ES-I3 (cell line): Measurements from ENCODE around the gene ST7.

ENCODE experiments used
- H3K36me3 ChIP-seq: 2 replicates; pipeline ENCODE4 v1.6.1; 2013; ENCODE audit warnings: mild to moderate bottlenecking, low read length, control low read depth, moderate library complexity; ENCODE audit not compliant: insufficient read depth
- H3K4me1 ChIP-seq: 2 replicates; pipeline ENCODE4 v1.6.1; 2013; ENCODE audit warnings: mild to moderate bottlenecking, control low read depth, low read length; ENCODE audit not compliant: insufficient read depth
- H3K9ac ChIP-seq: 2 replicates; pipeline ENCODE4 v1.6.1; 2013; ENCODE audit warnings: low read depth, mild to moderate bottlenecking, low read length, moderate library complexity
- H3K9me3 ChIP-seq: 2 replicates; pipeline ENCODE4 v1.6.1; 2013; ENCODE audit warnings: mild to moderate bottlenecking, low read length, moderate library complexity; ENCODE audit not compliant: control insufficient read depth, insufficient read depth

Gene ST7, protein sequence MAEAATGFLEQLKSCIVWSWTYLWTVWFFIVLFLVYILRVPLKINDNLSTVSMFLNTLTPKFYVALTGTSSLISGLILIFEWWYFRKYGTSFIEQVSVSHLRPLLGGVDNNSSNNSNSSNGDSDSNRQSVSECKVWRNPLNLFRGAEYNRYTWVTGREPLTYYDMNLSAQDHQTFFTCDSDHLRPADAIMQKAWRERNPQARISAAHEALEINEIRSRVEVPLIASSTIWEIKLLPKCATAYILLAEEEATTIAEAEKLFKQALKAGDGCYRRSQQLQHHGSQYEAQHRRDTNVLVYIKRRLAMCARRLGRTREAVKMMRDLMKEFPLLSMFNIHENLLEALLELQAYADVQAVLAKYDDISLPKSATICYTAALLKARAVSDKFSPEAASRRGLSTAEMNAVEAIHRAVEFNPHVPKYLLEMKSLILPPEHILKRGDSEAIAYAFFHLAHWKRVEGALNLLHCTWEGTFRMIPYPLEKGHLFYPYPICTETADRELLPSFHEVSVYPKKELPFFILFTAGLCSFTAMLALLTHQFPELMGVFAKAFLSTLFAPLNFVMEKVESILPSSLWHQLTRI

DNA sequence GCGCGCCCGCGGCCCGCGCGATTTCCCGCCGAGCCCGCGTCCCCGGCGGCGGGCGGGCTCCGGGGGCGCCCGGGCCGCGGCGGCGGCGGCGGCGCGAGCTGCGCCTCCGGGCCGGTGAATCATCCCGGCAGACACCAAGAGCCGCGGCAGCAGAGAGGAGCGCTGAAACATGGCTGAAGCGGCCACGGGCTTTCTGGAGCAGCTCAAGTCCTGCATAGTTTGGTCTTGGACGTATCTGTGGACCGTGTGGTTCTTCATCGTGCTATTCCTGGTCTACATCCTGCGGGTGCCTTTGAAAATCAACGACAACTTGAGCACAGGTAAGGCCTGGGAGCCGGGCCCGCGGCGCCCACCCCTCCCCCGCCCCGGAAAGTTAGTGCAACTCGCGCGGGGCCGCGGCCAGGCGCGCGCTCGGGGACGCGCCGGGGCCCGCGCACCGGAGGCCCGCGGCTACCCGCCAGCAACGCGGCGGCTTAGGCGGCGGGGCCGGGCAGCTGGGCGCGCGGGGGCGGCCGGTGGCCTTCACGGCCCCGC, at the start of gene ST7:
ST7 (plus strand) TSS at position 130 of the 534 bp plus-strand sequence; CDS start at position 170, 40 bp downstream.
- peak within 1 kb of the TSS; percentile 88 for H3K9ac ChIP-seq
- no peaks in the 10 kb centered on the region for H3K4me1 ChIP-seq
- no peaks in the 10 kb centered on the region for H3K9me3 ChIP-seq
- H3K36me3 ChIP-seq = no peaks in the 10 kb centered on the region

DNA sequence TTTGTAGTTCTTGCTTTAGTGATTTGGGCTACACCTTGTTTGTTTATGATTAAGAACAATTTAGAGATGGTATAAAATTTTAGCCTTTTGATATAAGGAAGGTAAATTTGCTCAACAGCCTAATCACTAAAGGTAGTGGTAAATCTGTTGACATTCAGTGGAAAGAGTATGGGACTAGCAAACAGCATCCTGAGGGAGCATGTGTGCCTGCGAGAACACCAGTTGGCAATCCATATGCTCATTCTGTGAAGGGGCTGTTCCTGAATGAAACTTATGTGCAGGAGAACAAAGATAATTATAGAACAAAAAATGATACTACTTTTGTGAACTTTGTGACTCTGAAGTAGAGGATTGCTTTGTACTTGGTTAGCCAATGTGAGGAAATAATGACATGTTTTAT, 46.9 kb upstream of the ST7 start:
- Histone ChIP-seq H3K9ac (no peak overlapping the region), H3K4me1 (peaks cover 10% of the 10 kb centered on the region), H3K9me3 (no peaks in the 10 kb centered on the region), H3K36me3 (peaks cover 4% of the 10 kb centered on the region; the same call in 1 of the 2 replicates)

DNA sequence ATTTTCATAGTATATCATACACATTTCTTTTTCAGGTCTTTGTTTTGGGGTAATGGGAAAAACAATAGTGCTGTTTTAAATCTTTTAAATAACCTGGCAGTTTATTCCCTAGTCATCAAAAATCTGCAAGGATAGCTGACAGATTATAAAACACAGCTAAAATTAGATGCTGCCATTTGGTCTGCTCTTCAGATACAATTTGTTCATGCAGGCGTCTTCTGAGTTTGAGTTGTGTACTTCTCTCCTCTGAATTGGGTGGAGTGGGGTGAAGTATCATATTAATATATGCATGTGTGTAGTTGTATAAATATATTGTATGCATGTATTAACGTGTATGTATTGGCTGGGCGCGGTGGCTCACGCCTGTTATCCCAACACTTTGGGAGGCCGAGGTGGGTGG, 42.9 kb upstream of the ST7 start:
- Histone ChIP-seq H3K9me3 (no peaks in the 10 kb centered on the region), H3K9ac (no peak overlapping the region), H3K4me1 (peaks cover 3% of the 10 kb centered on the region), H3K36me3 (peaks cover 7% of the 10 kb centered on the region; the same call in 1 of the 2 replicates)

DNA sequence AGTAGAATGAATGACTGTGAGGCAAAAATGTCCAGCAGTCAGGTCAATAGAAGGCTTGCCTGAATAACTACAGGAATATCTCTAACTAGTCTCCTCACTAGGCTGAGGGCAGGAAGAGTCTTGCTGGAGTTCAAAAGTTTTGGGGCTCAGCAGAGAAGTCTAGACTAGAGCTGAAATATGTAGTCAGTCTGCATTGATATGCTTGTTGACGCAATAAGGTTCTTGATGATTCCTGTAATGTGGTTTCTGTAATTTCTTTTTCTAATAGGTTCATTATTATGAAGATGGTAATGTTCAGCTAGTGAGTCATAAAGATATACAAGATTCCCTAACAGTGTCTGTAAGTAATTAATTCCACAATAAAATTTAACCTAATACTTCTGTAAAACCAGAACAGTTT, 41.5 kb upstream of the ST7 start:
- Histone ChIP-seq H3K9me3 (no peaks in the 10 kb centered on the region), H3K4me1 (no peaks in the 10 kb centered on the region), H3K36me3 (peaks cover 7% of the 10 kb centered on the region; the same call in 1 of the 2 replicates), H3K9ac (no peak overlapping the region)

DNA sequence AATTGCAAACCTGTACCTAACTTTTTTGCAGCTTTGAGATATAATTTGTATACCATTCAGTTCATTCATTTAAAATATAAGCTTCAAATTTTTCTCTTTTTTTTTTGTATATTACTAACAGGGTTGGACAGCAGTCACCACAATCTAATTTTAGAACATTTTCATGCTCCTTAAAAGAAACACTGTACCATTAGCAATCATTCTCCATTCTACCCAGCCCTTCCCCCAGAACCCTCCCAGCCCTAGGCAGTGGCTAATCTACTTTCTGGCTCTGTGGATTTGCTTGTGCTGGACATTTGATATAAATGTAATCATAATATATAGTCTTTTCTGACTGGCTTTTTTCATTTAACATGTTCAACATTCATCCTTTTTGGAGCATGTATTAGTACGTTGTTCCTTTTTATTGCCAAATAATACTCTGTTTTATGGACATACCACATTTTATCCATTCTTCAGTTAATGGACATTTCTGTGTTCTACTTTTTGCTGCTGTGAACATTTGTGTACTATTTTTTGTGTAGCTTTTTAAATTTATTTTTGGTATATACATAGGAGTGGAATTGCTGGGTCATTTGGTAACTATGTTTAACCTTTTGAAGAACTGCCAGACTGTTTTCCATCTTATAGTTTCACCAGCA, 40.9 kb upstream of the ST7 start:
- H3K36me3 ChIP-seq = peaks cover 9% of the 10 kb centered on the region
- no peaks in the 10 kb centered on the region for H3K4me1 ChIP-seq
- H3K9me3 ChIP-seq = no peaks in the 10 kb centered on the region
- H3K9ac ChIP-seq = no peak overlapping the region

DNA sequence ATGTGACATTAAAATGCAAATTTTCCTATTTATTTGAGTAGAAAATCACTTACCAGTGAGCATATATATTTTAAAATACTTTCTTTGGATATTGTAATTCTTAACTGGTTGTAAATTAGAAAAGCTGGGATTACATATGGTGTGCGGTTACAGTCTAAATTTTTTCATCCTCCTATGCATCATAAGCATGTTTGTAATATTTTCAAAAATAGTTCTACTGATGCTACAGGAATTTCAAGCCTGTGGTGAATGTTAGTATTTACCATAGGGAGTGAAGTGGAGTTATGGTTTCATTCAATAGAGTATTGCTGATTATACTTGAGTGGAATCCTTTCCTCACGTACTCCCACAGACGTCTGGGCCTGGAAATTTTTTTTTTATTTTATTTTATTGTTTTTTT, 34.6 kb upstream of the ST7 start:
- no peaks in the 10 kb centered on the region for H3K4me1 ChIP-seq
- peaks cover 8% of the 10 kb centered on the region; the same call in 1 of the 2 replicates for H3K36me3 ChIP-seq
- no peaks in the 10 kb centered on the region for H3K9me3 ChIP-seq
- no peak overlapping the region for H3K9ac ChIP-seq

DNA sequence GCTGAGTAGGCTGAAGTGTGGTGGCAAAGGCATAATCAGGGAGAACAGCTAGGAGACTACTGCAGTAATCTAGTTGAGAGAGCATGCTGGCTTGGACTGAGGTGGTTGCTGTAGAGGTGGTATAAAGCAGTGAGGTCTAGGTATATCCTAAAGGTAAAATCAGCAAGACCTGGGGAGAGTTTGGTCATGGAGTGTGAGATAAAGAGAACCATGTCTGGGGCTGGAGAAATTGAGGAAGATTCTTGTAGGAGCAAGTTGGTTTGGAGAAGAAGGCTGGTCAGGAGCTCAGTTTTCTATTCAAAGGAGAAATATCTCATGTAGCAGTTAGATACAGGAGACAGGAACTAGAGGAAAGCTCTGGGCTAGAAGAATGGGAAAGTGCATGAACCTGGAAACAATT, 32.9 kb upstream of the ST7 start:
- H3K9me3 ChIP-seq = no peaks in the 10 kb centered on the region
- H3K9ac ChIP-seq = no peak overlapping the region
- H3K4me1 ChIP-seq = no peaks in the 10 kb centered on the region
- H3K36me3 ChIP-seq = peaks cover 8% of the 10 kb centered on the region; the same call in 1 of the 2 replicates

DNA sequence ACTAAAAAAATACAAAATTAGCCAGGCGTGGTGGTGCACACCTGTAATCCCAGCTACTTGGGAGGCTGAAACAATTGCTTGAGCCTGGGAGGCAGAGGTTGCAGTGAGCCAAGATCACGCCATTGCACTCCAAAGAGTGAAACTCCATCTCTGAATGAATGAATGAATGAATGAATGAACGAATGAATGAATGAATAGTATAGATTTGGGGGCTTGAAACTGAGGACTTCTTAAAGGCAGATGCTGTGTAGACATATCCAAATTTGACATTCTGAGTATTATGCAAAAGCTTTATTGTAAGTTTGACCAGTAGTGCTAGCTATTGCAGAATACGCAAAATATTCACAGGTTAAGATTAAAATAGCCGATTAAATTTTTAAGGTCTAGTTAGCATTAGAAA, 30.8 kb upstream of the ST7 start:
- Histone ChIP-seq H3K36me3 (peaks cover 5% of the 10 kb centered on the region; the same call in 1 of the 2 replicates), H3K9ac (no peak overlapping the region), H3K9me3 (no peaks in the 10 kb centered on the region), H3K4me1 (peaks cover 4% of the 10 kb centered on the region; the same call in 1 of the 2 replicates)

DNA sequence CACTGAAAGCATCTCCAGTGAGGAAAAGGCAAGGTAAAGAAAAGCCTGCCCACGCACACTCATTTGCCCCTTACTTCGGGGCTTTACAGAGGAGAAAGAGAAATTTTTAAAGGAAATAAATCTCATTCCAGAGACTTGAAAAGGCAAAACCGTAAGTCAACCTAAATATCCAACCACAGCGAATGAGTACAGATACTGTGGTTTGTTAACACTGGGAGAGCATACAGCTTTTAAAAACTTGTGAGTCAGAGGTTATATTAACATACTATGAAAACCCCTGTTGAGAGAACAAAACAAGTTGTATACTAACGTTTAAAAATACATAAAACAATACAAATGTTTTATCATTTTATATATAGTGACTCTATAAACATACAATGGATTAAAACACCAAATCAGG, 28.6 kb upstream of the ST7 start:
- H3K9me3 ChIP-seq = no peaks in the 10 kb centered on the region
- no peak overlapping the region for H3K9ac ChIP-seq
- 0 out of 2 replicates have a peak, but pooled peaks cover 3% of the 10 kb centered on the region for H3K36me3 ChIP-seq
- H3K4me1 ChIP-seq = peaks cover 4% of the 10 kb centered on the region; the same call in 1 of the 2 replicates

DNA sequence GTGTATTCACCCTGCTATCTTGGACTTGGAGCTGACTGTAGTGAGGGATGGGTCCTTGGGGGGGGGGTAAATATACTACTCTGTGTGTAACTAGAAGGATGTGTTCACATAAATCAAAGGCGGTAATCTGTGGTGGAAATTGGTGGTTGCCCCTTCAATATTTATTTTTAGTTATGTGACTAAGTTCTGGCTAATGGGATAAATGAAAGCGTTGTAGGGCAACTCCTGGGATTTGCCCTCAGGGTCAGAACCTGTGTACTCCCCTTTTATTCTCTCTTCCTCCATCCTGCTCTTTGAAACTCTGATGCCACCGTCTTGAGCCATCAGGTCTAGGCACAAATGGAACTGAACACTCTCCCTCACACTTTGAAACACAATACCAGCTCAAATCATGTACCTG, 24.3 kb upstream of the ST7 start:
- no peaks in the 10 kb centered on the region for H3K9me3 ChIP-seq

DNA sequence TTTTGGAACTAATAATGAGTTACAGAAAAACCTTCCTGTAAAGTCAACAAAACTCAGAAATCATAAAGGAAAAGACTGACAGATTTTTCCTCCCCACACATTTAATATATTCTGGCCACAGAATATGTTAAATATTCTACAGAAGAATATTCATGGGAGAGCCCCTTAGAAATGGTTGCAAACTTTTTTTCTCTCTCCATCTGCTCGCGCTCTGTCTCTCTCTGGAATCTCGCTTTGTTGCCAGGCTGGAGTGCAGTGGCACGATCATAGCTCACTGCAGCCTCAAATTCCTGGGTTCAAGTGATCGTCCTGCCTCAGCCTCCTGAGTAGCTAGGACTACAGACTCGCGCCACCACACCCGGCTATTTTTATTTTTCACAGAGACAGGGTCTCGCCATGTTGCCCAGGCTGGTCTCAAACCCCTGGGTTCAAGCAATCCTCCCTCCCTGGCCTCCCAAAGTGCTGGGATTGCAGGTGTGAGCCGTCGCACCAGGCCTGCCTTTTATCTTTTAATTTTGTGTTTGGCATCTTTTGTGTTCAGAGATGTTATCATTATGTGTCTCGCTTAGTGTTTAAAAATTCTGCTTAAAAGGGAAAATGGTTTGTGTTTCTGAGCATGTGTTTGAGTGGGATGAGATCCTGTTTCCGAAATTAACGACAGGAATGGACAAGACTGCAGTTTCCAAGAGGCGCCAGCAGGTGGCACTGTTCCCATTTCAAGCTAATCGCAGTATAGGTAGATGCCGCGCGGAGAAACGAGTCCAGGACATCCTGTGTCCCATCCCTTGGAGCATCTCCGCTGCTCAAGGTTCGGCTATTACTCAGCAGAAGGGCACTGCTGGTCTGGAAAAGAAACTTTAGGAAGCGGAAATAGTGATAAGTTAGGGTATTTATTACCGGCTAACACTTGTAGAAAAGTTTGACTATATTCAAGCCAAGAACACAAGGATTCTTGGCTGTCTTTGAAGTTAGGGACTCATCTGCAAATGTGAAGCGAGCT, 23.1 kb upstream of the ST7 start:
- H3K9me3 ChIP-seq = no peaks in the 10 kb centered on the region
- H3K4me1 ChIP-seq = peaks cover 4% of the 10 kb centered on the region; the same call in 1 of the 2 replicates
- no peak overlapping the region for H3K9ac ChIP-seq
- H3K36me3 ChIP-seq = no peaks in the 10 kb centered on the region

More for the DNA sequence above, 24.3 kb upstream of the ST7 start:
- no peaks in the 10 kb centered on the region for H3K36me3 ChIP-seq
- no peak overlapping the region for H3K9ac ChIP-seq
- peaks cover 4% of the 10 kb centered on the region; the same call in 1 of the 2 replicates for H3K4me1 ChIP-seq

DNA sequence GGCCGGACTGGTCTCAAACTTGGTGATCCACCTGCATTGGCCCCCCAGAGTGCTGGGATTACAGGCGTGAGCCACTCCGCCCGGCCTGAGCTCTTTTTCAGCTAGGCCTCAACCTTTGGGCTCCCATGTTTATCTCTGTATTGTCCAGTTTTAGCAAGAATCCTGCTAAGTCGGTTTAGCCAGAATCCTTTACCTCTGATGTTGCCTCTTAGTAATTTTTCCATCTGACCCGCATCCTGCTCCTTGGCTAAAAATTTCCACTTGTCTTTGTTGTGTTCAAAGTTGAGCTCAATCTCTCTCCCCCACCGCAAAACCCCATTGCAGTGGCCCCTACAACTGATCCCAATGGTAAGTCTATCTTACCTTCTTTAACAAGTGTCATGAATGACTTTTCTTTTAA, 20.7 kb upstream of the ST7 start:
- Histone ChIP-seq H3K9me3 (no peaks in the 10 kb centered on the region), H3K36me3 (no peaks in the 10 kb centered on the region), H3K9ac (no peak overlapping the region), H3K4me1 (no peaks in the 10 kb centered on the region)

DNA sequence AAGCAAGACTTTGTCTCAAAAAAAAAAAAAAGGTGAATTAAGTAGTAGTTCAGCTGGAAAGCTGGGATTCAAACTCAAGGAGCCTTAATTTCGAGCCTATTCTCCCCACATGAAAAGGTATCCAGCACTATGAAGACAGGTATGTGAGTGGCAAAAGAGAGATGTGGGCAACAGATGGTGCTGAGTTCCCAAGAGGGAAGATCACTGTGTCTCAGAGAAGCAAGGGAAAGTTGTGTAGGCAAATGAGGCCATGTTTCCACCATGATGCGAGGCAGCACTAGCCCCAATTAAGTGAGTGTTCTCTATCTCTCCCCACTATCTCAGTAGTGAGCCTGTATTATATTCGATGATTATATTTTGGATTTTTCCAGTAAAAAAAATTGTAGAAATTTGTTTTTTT, 19.8 kb upstream of the ST7 start:
- Histone ChIP-seq H3K36me3 (no peaks in the 10 kb centered on the region), H3K4me1 (no peaks in the 10 kb centered on the region), H3K9ac (no peak overlapping the region), H3K9me3 (no peaks in the 10 kb centered on the region)
